Activated CD4-positive, alpha-beta T cell treated with anti-CD3 and anti-CD28 coated beads for 36 hours (primary cell): Measurements from ENCODE around the gene PRKCA. TPM values are rescaled to one million over a fixed set of nuclear protein-coding genes. Genes with fewer than 3 reads are reported as not detected.

Experiments used
- ATAC-seq: fragments of 200-7000 bp; cut with Tn5 transposase; one replicate; pipeline ENCODE4 v1.10.0; 2021; ENCODE audit warnings: mild to moderate bottlenecking, moderate library complexity
- CTCF ChIA-PET: fragments of 350-600 bp; sonication (Branson Sonifier 250); formaldehyde crosslinking; loops from one replicate; lab custom pipeline; 2021; ENCODE audit warnings: antibody characterized with exemption; lab: Charles Lee
- POLR2A ChIA-PET: fragments of 350-600 bp; sonication (Branson Sonifier 250); formaldehyde crosslinking; loops from one replicate; lab custom pipeline; 2021; ENCODE audit warnings: antibody characterized with exemption, inconsistent platforms; lab: Charles Lee
- DNase-seq: peaks from one replicate; pipeline ENCODE4 v3.0.0-alpha.2; 2020
- H3K27ac Mint-ChIP-seq: one replicate; pipeline ENCODE4 v1.8.0; 2021; ENCODE audit warnings: mixed read lengths
- H3K27me3 Mint-ChIP-seq: one replicate; pipeline ENCODE4 v1.8.0; 2021; ENCODE audit warnings: mixed read lengths
- H3K36me3 Mint-ChIP-seq: one replicate; pipeline ENCODE4 v1.8.0; 2021; ENCODE audit warnings: low read depth, mixed read lengths
- H3K4me1 Mint-ChIP-seq: one replicate; pipeline ENCODE4 v1.8.0; 2021; ENCODE audit warnings: mixed read lengths
- H3K4me3 Mint-ChIP-seq: one replicate; pipeline ENCODE4 v1.8.0; 2021; ENCODE audit warnings: mild to moderate bottlenecking, moderate library complexity, mixed read lengths
- H3K9me3 Mint-ChIP-seq: one replicate; pipeline ENCODE4 v1.8.0; 2021; ENCODE audit warnings: low read depth, mixed read lengths
- intact Hi-C, 2 experiments: fragments of 100-400 bp; cut with DNase I in 1 of 2; cut with micrococcal nuclease in 1 of 2; formaldehyde crosslinking; loops; one replicate each; pipeline versions ENCODE4 v1.14.2 to v1.15.1; 2022 to 2024; cut with DNase I, micrococcal nuclease
- total RNA-seq, 2 experiments: library from RNA; stranded (reverse); gene quantifications; one replicate each; pipeline ENCODE4 v1.2.3, GENCODE V29; 2021

Gene PRKCA
- total RNA-seq, 2 experiments from 2014 or later, result 73.3 to 77.0 TPM

GRCh38 chr17:66584927-66585326 is 282.5 kb downstream of the PRKCA start:
- no peak for ATAC-seq
- Mint-ChIP-seq H3K36me3 (peaks cover 36% of the 10 kb centered on the region), H3K27me3 (no peaks in the 10 kb centered on the region), H3K9me3 (peaks cover 4% of the 10 kb centered on the region), H3K27ac (no peak overlapping the region), H3K4me3 (no peak overlapping the region), H3K4me1 (peaks cover 27% of the 10 kb centered on the region)
- ChIA-PET POLR2A (no interaction called here), CTCF (interaction anchor here (1.8 kb wide), 1 partner anchor 19 kb away, joined by 7 read pairs; no protein-coding TSS in a partner anchor)
- DNase-seq, result no peak
- intact Hi-C loops, result no loop called here

GRCh38 chr17:66585472-66585871 is 283.1 kb downstream of the PRKCA start:
- DNase-seq (no peak), ATAC-seq (no peak)
- Mint-ChIP-seq H3K4me1 (peaks cover 27% of the 10 kb centered on the region), H3K36me3 (peaks cover 34% of the 10 kb centered on the region), H3K27me3 (no peaks in the 10 kb centered on the region), H3K4me3 (no peak overlapping the region), H3K27ac (no peak overlapping the region), H3K9me3 (peaks cover 4% of the 10 kb centered on the region)
- POLR2A ChIA-PET, result no interaction called here
- CTCF ChIA-PET, result interaction anchor here (1.8 kb wide), 1 partner anchor 19 kb away, joined by 7 read pairs; no protein-coding TSS in a partner anchor
- intact Hi-C loops, result no loop called here

- intact Hi-C loops, result no loop called here
- CTCF ChIA-PET, result interaction anchor here (0.6 kb wide), 1 partner anchor 187 kb away, joined by 3 read pairs; no protein-coding TSS in a partner anchor
- H3K9me3 Mint-ChIP-seq, result no peaks in the 10 kb centered on the region
Measured at GRCh38 chr17:66589892-66590291, 287.5 kb downstream of the PRKCA start.

GRCh38 chr17:66593116-66593515 is 290.7 kb downstream of the PRKCA start:
- H3K9me3 Mint-ChIP-seq, result peaks cover 6% of the 10 kb centered on the region
- POLR2A ChIA-PET, result no interaction called here
- intact Hi-C loops, result no loop called here
- CTCF ChIA-PET, result interaction anchor here (0.8 kb wide), 1 partner anchor 404 kb away, joined by 3 read pairs; no protein-coding TSS in a partner anchor
- no peak overlapping the region for H3K27ac Mint-ChIP-seq
- peaks cover 30% of the 10 kb centered on the region for H3K36me3 Mint-ChIP-seq
- no peak for DNase-seq
- no peaks in the 10 kb centered on the region for H3K27me3 Mint-ChIP-seq
- H3K4me3 Mint-ChIP-seq, result no peak overlapping the region
- no peak for ATAC-seq
- peaks cover 8% of the 10 kb centered on the region for H3K4me1 Mint-ChIP-seq

More at GRCh38 chr17:66589892-66590291, 287.5 kb downstream of the PRKCA start:
- ATAC-seq (no peak), DNase-seq (no peak)
- Mint-ChIP-seq H3K36me3 (peaks cover 20% of the 10 kb centered on the region), H3K27ac (no peak overlapping the region), H3K4me3 (no peak overlapping the region), H3K27me3 (no peaks in the 10 kb centered on the region), H3K4me1 (peaks cover 23% of the 10 kb centered on the region)
- POLR2A ChIA-PET, result no interaction called here

- Mint-ChIP-seq H3K9me3 (peaks cover 6% of the 10 kb centered on the region), H3K27ac (no peak overlapping the region), H3K4me3 (no peak overlapping the region), H3K36me3 (peaks cover 29% of the 10 kb centered on the region), H3K27me3 (no peaks in the 10 kb centered on the region), H3K4me1 (peaks cover 3% of the 10 kb centered on the region)
- DNase-seq (no peak), ATAC-seq (no peak)
- POLR2A ChIA-PET, result no interaction called here
- intact Hi-C loops, result no loop called here
- CTCF ChIA-PET, result no interaction called here
Measured at GRCh38 chr17:66595893-66596292, 293.5 kb downstream of the PRKCA start.

GRCh38 chr17:66602659-66603384 is 300.4 kb downstream of the PRKCA start:
- Mint-ChIP-seq H3K4me3 (no peak overlapping the region), H3K4me1 (peaks cover 12% of the 10 kb centered on the region), H3K36me3 (peaks cover 13% of the 10 kb centered on the region), H3K27me3 (no peaks in the 10 kb centered on the region), H3K27ac (no peak overlapping the region), H3K9me3 (peaks cover 1% of the 10 kb centered on the region)
- CTCF ChIA-PET, result interaction anchor here (0.6 kb wide), 1 partner anchor 1408 kb away, joined by 4 read pairs; no protein-coding TSS in a partner anchor
- intact Hi-C loops, result no loop called here
- ATAC-seq (no peak), DNase-seq (no peak)
- POLR2A ChIA-PET, result no interaction called here

- Mint-ChIP-seq H3K27me3 (no peaks in the 10 kb centered on the region), H3K36me3 (peaks cover 28% of the 10 kb centered on the region), H3K9me3 (peaks cover 13% of the 10 kb centered on the region), H3K4me3 (no peak overlapping the region), H3K4me1 (peaks cover 12% of the 10 kb centered on the region), H3K27ac (no peak overlapping the region)
- intact Hi-C loops, result no loop called here
- DNase-seq (no peak), ATAC-seq (no peak)
- CTCF ChIA-PET, result no interaction called here
- POLR2A ChIA-PET, result no interaction called here
Measured at GRCh38 chr17:66604376-66604775, 302.0 kb downstream of the PRKCA start.

GRCh38 chr17:66605541-66605940 is 303.1 kb downstream of the PRKCA start:
- Mint-ChIP-seq H3K4me1 (peaks cover 15% of the 10 kb centered on the region), H3K27ac (no peak overlapping the region), H3K9me3 (peaks cover 23% of the 10 kb centered on the region), H3K36me3 (peaks cover 39% of the 10 kb centered on the region), H3K4me3 (no peak overlapping the region), H3K27me3 (no peaks in the 10 kb centered on the region)
- CTCF ChIA-PET, result interaction anchor here (1.0 kb wide), 1 partner anchor 10 kb away, joined by 4 read pairs; no protein-coding TSS in a partner anchor
- POLR2A ChIA-PET, result no interaction called here
- ATAC-seq, result no peak
- DNase-seq, result no peak
- intact Hi-C loops, result no loop called here

GRCh38 chr17:66610361-66611133 is 308.1 kb downstream of the PRKCA start:
- intact Hi-C loops, result no loop called here
- H3K9me3 Mint-ChIP-seq, result peaks cover 26% of the 10 kb centered on the region
- no peak overlapping the region for H3K4me3 Mint-ChIP-seq
- ATAC-seq (no peak), DNase-seq (no peak)
- H3K27ac Mint-ChIP-seq, result no peak overlapping the region
- H3K36me3 Mint-ChIP-seq, result peaks cover 38% of the 10 kb centered on the region
- H3K4me1 Mint-ChIP-seq, result peaks cover 20% of the 10 kb centered on the region
- no peaks in the 10 kb centered on the region for H3K27me3 Mint-ChIP-seq
- ChIA-PET POLR2A (no interaction called here), CTCF (interaction anchor here (0.6 to 1.6 kb wide), 2 partner anchors 15 to 662 kb away, joined by 3 to 4 read pairs; no protein-coding TSS in a partner anchor)

GRCh38 chr17:66611397-66611796 is 309.0 kb downstream of the PRKCA start:
- ATAC-seq (no peak), DNase-seq (no peak)
- H3K36me3 Mint-ChIP-seq, result peaks cover 38% of the 10 kb centered on the region
- peaks cover 26% of the 10 kb centered on the region for H3K9me3 Mint-ChIP-seq
- no peak overlapping the region for H3K4me3 Mint-ChIP-seq
- ChIA-PET POLR2A (no interaction called here), CTCF (no interaction called here)
- no peak overlapping the region for H3K27ac Mint-ChIP-seq
- peaks cover 20% of the 10 kb centered on the region for H3K4me1 Mint-ChIP-seq
- H3K27me3 Mint-ChIP-seq, result no peaks in the 10 kb centered on the region
- intact Hi-C loops, result no loop called here

- POLR2A ChIA-PET, result no interaction called here
- intact Hi-C loops, result no loop called here
- H3K4me3 Mint-ChIP-seq, result no peak overlapping the region
- CTCF ChIA-PET, result interaction anchor here (1.6 kb wide), 1 partner anchor 8 kb away, joined by 3 read pairs; no protein-coding TSS in a partner anchor
- no peak for DNase-seq
- H3K36me3 Mint-ChIP-seq, result peaks cover 33% of the 10 kb centered on the region
- ATAC-seq, result no peak
- H3K27me3 Mint-ChIP-seq, result no peaks in the 10 kb centered on the region
- peaks cover 27% of the 10 kb centered on the region for H3K4me1 Mint-ChIP-seq
- peaks cover 23% of the 10 kb centered on the region for H3K9me3 Mint-ChIP-seq
- H3K27ac Mint-ChIP-seq, result no peak overlapping the region
Measured at GRCh38 chr17:66612993-66613392, 310.6 kb downstream of the PRKCA start.
